OCI-LY1 (cell line): Measurements from ENCODE around the gene PEF1.

Experiments used
- H2AFZ ChIP-seq: fragments of 200-600 bp; sonication (generic), shearing (Covaris generic); 2 replicates; pipeline ENCODE4 v1.6.0; 2014; ENCODE audit warnings: antibody characterized with exemption, mild to moderate bottlenecking, low read length
- H3F3A ChIP-seq: fragments of 200-600 bp; sonication (generic), shearing (Covaris generic); 2 replicates; pipeline ENCODE4 v1.6.0; 2014; ENCODE audit warnings: mild to moderate bottlenecking, antibody characterized with exemption, low read length, moderate library complexity; ENCODE audit not compliant: insufficient read depth
- H3K27ac ChIP-seq: fragments of 200-600 bp; sonication (generic); 2 replicates; pipeline ENCODE4 v1.5.1; 2014; ENCODE audit warnings: low read length, mixed run types, mild to moderate bottlenecking, low read depth; ENCODE audit not compliant: poor library complexity, severe bottlenecking
- H3K27me3 ChIP-seq: fragments of 200-600 bp; sonication (generic); 2 replicates; pipeline ENCODE4 v1.6.0; 2014; ENCODE audit warnings: antibody characterized with exemption, mild to moderate bottlenecking, low read length, moderate library complexity; ENCODE audit not compliant: insufficient read depth
- H3K36me3 ChIP-seq: fragments of 200-600 bp; sonication (generic); 2 replicates; pipeline ENCODE4 v1.6.1; 2014; ENCODE audit warnings: mild to moderate bottlenecking, antibody characterized with exemption, low read length, moderate library complexity, mixed read lengths; ENCODE audit not compliant: insufficient read depth
- H3K4me1 ChIP-seq: fragments of 200-600 bp; sonication (generic); 2 replicates; pipeline ENCODE4 v1.5.1; 2014; ENCODE audit warnings: mild to moderate bottlenecking, low read length, moderate library complexity; ENCODE audit not compliant: insufficient read depth, severe bottlenecking
- H3K4me2 ChIP-seq: fragments of 200-600 bp; sonication (generic), shearing (Covaris generic); 2 replicates; pipeline ENCODE4 v1.6.1; 2014; ENCODE audit warnings: low read length
- H3K4me3 ChIP-seq: fragments of 200-600 bp; sonication (generic); 2 replicates; pipeline ENCODE4 v1.5.1; 2014; ENCODE audit warnings: low read length, low read depth, mild to moderate bottlenecking, mixed read lengths; ENCODE audit not compliant: poor library complexity, severe bottlenecking
- H3K79me2 ChIP-seq: fragments of 200-600 bp; shearing (Covaris generic); 2 replicates; pipeline ENCODE4 v1.6.1; 2016; ENCODE audit warnings: mixed run types, low read length, mixed read lengths; ENCODE audit not compliant: insufficient read depth
- H3K9ac ChIP-seq: fragments of 200-600 bp; sonication (generic), shearing (Covaris generic); 2 replicates; pipeline ENCODE4 v1.6.1; 2014; ENCODE audit warnings: mild to moderate bottlenecking, low read length, mixed read lengths
- H3K9me2 ChIP-seq: fragments of 200-600 bp; sonication (generic), shearing (Covaris generic); 2 replicates; pipeline ENCODE4 v1.6.1; 2014; ENCODE audit warnings: low read depth, mild to moderate bottlenecking, low read length, mixed read lengths
- H3K9me3 ChIP-seq: fragments of 200-600 bp; shearing (Covaris generic); 2 replicates; pipeline ENCODE4 v1.6.1; 2014; ENCODE audit warnings: low read length, mixed read lengths
- H4K20me1 ChIP-seq: fragments of 200-600 bp; sonication (generic), shearing (Covaris generic); 2 replicates; pipeline ENCODE4 v1.6.0; 2016; ENCODE audit warnings: mild to moderate bottlenecking, low read length; ENCODE audit not compliant: insufficient read depth
- EZH2 ChIP-seq: fragments of 200-600 bp; sonication (generic), shearing (Covaris generic); IDR thresholded peaks from 2 replicates; pipeline ENCODE4 v1.8.0; 2017; ENCODE audit warnings: borderline replicate concordance, mixed run types, mild to moderate bottlenecking, antibody characterized with exemption, low read length, moderate library complexity, mixed read lengths
- TF ChIP-seq, protein P1 (sequence below): fragments of 200-600 bp; sonication (generic), shearing (Covaris generic); IDR thresholded peaks from 2 replicates; pipeline ENCODE4 v1.5.1; 2017; ENCODE audit warnings: mild to moderate bottlenecking, antibody characterized with exemption, low read length, moderate library complexity, mixed read lengths

Gene PEF1

DNA sequence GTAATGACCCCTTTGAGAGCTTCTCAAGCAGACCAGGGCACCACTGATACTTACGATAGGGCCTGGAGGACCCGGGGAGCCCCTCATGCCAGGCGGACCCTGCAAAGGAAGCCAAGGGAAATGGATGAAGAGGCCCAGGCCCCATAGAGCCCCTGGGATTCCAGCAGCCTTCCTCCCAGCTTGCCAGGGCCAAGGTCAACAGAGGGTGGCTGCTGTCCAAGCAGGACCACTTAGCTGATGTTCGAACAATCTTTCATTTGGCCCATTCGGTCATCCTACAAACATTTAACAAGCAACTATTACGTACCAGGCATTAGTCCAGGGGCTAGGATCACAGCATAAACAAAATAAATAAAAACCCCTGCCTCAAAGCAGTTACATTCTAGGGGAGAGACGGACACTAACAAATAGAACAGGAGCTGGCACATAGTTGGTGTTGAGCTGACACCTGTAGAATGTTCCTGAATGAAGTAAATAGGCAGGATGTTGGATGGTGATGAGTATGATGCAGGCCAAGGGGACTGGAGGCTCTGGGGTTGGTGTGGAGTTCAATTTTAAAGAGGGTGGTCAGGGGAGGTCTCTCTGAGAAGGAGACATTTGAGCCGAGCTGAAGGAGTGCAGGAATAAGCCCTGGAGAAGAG, 27.0 kb upstream of the PEF1 start:
- Histone ChIP-seq H3K9me2 (no peaks in the 10 kb centered on the region), H3K9me3 (no peaks in the 10 kb centered on the region), H3K4me2 (no peak overlapping the region), H3K9ac (no peak overlapping the region), H3K4me3 (no peak overlapping the region), H3K27ac (no peak overlapping the region), H3K27me3 (no peaks in the 10 kb centered on the region), H3K79me2 (no peaks in the 10 kb centered on the region), H2AFZ (no peak overlapping the region), H4K20me1 (no peaks in the 10 kb centered on the region), H3K4me1 (no peaks in the 10 kb centered on the region), H3F3A (no peaks in the 10 kb centered on the region), H3K36me3 (no peaks in the 10 kb centered on the region)
- TF ChIP-seq EZH2: no peak
- TF ChIP-seq, protein P1, sequence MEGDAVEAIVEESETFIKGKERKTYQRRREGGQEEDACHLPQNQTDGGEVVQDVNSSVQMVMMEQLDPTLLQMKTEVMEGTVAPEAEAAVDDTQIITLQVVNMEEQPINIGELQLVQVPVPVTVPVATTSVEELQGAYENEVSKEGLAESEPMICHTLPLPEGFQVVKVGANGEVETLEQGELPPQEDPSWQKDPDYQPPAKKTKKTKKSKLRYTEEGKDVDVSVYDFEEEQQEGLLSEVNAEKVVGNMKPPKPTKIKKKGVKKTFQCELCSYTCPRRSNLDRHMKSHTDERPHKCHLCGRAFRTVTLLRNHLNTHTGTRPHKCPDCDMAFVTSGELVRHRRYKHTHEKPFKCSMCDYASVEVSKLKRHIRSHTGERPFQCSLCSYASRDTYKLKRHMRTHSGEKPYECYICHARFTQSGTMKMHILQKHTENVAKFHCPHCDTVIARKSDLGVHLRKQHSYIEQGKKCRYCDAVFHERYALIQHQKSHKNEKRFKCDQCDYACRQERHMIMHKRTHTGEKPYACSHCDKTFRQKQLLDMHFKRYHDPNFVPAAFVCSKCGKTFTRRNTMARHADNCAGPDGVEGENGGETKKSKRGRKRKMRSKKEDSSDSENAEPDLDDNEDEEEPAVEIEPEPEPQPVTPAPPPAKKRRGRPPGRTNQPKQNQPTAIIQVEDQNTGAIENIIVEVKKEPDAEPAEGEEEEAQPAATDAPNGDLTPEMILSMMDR: no peak

- Histone ChIP-seq H2AFZ (no peak overlapping the region), H3K4me3 (no peak overlapping the region), H3F3A (no peaks in the 10 kb centered on the region), H3K9ac (no peak overlapping the region), H3K79me2 (no peaks in the 10 kb centered on the region), H3K36me3 (no peaks in the 10 kb centered on the region), H3K27me3 (0 out of 2 replicates have a peak, but pooled peaks cover 2% of the 10 kb centered on the region), H3K4me1 (no peaks in the 10 kb centered on the region), H3K27ac (no peak overlapping the region), H3K4me2 (no peak overlapping the region), H4K20me1 (no peaks in the 10 kb centered on the region), H3K9me2 (no peaks in the 10 kb centered on the region), H3K9me3 (no peaks in the 10 kb centered on the region)
- TF ChIP-seq EZH2: no peak
- TF ChIP-seq, protein P1: no peak
Observed at GRCh38 chr1:31671147-31671546, 26.5 kb upstream of the PEF1 start.

DNA sequence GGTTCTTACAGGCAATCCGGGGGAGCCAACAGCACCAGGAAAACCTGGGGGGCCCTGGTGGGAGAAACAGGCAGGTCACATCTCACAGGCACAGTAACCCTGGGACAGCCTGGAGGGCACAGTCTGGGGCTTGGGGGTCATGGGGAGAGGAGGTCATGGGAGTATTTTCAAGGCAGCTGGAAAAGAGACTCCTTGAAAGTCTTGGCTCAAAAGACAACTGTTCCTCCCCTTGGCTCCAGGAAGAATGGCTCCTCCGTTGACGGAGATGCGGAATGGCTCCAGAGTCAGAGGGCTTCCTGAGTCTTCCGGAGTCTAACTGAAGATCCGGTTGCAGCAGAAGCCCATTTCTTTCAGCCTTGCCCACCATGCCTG, 25.9 kb upstream of the PEF1 start:
- Histone ChIP-seq H3K79me2 (no peaks in the 10 kb centered on the region), H2AFZ (no peak overlapping the region), H3K36me3 (no peaks in the 10 kb centered on the region), H3K9ac (no peak overlapping the region), H3K27me3 (0 out of 2 replicates have a peak, but pooled peaks cover 7% of the 10 kb centered on the region), H3K4me2 (no peak overlapping the region), H4K20me1 (no peaks in the 10 kb centered on the region), H3K9me2 (no peaks in the 10 kb centered on the region), H3K27ac (no peak overlapping the region), H3K4me1 (no peaks in the 10 kb centered on the region), H3K4me3 (no peak overlapping the region), H3K9me3 (no peaks in the 10 kb centered on the region), H3F3A (no peaks in the 10 kb centered on the region)
- TF ChIP-seq, protein P1: no peak
- TF ChIP-seq EZH2: no peak
